H1 (cell line): Measurements from ENCODE around the gene MKRN1. TPM values are rescaled to one million over a fixed set of nuclear protein-coding genes. Genes with fewer than 3 reads are reported as not detected.

ENCODE experiments used
- BACH1 ChIP-seq: IDR thresholded peaks from 2 replicates; pipeline ENCODE4 v1.6.1; 2012; ENCODE audit warnings: low read length, improper control_type of control experiment
- FOSL1 ChIP-seq: IDR thresholded peaks from 2 replicates; pipeline ENCODE4 v1.6.1; 2011; ENCODE audit warnings: mild to moderate bottlenecking, low read depth, low read length, moderate library complexity; ENCODE audit not compliant: insufficient read depth
- SRF ChIP-seq: IDR thresholded peaks from 2 replicates; pipeline ENCODE4 v1.6.1; 2011; ENCODE audit warnings: mild to moderate bottlenecking, low read depth, low read length, moderate library complexity
- TCF12 ChIP-seq: IDR thresholded peaks from 2 replicates; pipeline ENCODE4 v1.6.1; 2011; ENCODE audit warnings: low read depth, mild to moderate bottlenecking, low read length
- polyA plus RNA-seq, 7 experiments: library from polyadenylated mRNA; depleted of rRNA in 3 of 7; stranded (reverse) in 5 of 7; unstranded in 2 of 7; fragments of >200 nt in 5 of 7; fragments of 200-250 nt in 2 of 7; gene quantifications; 1 replicate in 5 of 7; 2 replicates in 1 of 7; 4 replicates in 1 of 7; pipeline versions ENCODE4 v1.2.1 to v1.2.3, GENCODE V29; 2011 to 2013; ENCODE audit warnings: missing spikeins in 2 of 7, mixed read lengths in 2 of 7
- total RNA-seq: library from RNA; stranded (reverse); fragmentation: NEBNext Ultra II Directional; extraction: Animal tissue kit (Norgen Biotek cat#: 25700); gene quantifications from 2 replicates; pipeline ENCODE4 v1.2.1, GENCODE V29; 2021

Gene MKRN1
- total and polyA plus RNA-seq, 2 of the 8 experiments (the other 6 are each of a cell fraction or from before 2014, with no cell fraction given), result 46.2 to 99.6 TPM

- TF ChIP-seq TCF12, result no peak
- TF ChIP-seq SRF, result no peak
- no peak for TF ChIP-seq FOSL1
- TF ChIP-seq BACH1, result no peak
Observed at GRCh38 chr7:140494867-140495266, 15.6 kb upstream of the MKRN1 start (continued).
